Transverse colon (tissue), 3 donors: Measurements from ENCODE around the gene ATP13A2.
"Not testable (repeated sequence)": the region's sequence is repeated elsewhere in the genome, so short reads cannot be mapped to it uniquely, and the experiment has no call there.

Experiments used
- POLR2A ChIP-seq: fragments of 450-650 bp; IDR thresholded peaks from one replicate; pipeline ENCODE4 v1.6.1; 2016; ENCODE audit warnings: antibody characterized with exemption, mild to moderate bottlenecking, moderate library complexity
- TF ChIP-seq, protein P1 (sequence below), 5 experiments: fragments of 200-600 bp in 3 of 5; fragments of 450-650 bp in 2 of 5; sonication (generic) in 3 of 5; IDR thresholded peaks; 1 replicate in 2 of 5; 2 replicates in 3 of 5; pipeline ENCODE4 v1.5.1; 2016 to 2017; ENCODE audit warnings: antibody characterized with exemption in 5 of 5, inconsistent platforms in 3 of 5, mild to moderate bottlenecking in 2 of 5, moderate library complexity in 1 of 5

DNA sequence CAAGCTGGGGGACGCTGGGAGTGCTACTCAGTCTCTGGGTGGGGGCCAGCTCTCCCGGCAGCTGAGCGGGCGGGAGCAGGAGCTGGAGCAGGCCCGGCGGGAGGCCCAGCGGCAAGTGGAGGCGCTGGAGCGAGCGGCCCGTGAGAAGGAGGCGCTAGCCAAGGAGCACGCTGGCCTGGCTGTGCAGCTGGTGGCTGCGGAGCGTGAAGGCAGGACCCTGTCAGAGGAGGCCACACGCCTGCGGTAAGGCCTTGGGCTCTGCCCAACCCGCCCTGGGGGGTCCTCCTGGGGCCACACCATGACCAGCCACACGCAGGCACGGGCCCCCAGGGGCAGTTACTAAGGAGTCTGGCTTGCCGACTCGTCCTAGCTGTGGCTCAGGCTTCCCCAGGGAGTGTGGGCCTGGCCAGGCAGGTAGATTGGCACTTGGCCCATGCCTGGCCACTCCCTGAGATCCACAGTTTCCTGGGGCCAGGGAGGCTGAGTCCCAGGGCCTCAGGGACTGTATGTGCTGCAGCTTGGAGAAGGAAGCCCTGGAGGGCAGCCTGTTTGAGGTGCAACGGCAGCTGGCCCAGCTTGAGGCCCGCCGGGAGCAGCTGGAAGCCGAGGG, 63.3 kb downstream of the ATP13A2 start:
- TF ChIP-seq, protein P1, sequence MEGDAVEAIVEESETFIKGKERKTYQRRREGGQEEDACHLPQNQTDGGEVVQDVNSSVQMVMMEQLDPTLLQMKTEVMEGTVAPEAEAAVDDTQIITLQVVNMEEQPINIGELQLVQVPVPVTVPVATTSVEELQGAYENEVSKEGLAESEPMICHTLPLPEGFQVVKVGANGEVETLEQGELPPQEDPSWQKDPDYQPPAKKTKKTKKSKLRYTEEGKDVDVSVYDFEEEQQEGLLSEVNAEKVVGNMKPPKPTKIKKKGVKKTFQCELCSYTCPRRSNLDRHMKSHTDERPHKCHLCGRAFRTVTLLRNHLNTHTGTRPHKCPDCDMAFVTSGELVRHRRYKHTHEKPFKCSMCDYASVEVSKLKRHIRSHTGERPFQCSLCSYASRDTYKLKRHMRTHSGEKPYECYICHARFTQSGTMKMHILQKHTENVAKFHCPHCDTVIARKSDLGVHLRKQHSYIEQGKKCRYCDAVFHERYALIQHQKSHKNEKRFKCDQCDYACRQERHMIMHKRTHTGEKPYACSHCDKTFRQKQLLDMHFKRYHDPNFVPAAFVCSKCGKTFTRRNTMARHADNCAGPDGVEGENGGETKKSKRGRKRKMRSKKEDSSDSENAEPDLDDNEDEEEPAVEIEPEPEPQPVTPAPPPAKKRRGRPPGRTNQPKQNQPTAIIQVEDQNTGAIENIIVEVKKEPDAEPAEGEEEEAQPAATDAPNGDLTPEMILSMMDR (IDR thresholded peaks at IDR 0.05) = not testable (repeated sequence)
- not testable (repeated sequence) for TF ChIP-seq POLR2A
